HTERT RPE-1 (cell line): ENCODE data around the gene TRIP11.

Source experiments
- in situ Hi-C: fragments of 300-500 bp; cut with MboI; formaldehyde crosslinking; loops from 4 replicates; pipeline ENCODE4 v1.14.3; 2020; ENCODE audit warnings: low sequenced_read_pairs

TRIP11 gene

DNA sequence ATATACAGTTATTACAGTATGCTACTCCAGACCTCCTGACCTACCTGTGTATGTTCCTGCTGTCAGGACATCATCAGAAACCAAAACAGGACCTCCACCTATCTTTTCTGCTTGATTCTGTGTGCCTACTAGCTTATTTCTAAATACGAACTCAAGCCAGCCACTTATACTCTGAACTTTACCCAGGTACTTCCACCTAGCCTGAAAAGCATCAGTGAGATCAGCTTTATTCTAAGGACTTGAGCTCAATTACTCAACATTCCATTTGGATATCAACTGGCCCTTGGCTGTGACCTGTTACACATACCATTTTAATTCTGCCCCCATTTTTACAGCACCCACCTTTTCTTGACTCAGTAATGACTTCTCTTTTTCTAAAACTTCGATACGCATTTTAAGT is 29.2 kb downstream of the TRIP11 start:
- in situ Hi-C loops = no loop called here

DNA sequence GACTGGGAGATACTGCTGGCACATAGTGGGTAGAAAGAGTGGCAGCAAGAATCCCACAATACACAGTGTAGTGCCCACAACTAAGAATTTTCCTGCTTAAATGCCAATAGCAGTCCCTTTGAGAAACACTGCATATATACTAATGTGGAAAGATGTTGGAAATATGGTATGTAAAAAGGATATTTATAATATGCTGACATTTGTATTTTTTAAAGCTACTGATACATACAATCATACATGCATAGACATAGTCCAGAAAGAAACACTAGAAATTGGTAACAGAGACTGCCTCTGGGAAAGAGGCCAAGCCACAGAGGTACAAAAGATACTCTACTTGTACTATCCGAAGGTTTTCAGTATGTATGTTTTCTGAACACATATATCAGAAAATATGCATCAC is 30.3 kb downstream of the TRIP11 start:
- in situ Hi-C loops = no loop called here

DNA sequence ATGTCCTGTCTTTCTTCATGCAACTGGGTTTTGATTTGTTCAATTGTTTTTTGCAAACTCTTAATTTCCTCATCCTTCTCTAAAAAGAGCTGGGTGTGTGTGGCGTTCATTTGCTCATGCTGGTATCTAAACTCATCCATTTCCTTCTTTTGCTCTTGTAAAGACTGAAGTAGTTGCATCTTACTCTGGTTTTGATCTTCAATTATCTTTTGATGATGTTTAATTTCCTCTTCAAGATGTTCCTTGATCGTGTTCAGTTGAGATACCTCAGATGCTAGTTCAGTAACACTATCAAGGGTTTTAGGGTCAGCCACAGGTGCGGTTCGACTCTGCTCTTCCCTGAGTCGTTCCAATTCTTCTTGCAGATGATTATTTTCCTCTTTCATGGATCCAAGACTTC is 34.8 kb downstream of the TRIP11 start:
- in situ Hi-C loops = no loop called here

DNA sequence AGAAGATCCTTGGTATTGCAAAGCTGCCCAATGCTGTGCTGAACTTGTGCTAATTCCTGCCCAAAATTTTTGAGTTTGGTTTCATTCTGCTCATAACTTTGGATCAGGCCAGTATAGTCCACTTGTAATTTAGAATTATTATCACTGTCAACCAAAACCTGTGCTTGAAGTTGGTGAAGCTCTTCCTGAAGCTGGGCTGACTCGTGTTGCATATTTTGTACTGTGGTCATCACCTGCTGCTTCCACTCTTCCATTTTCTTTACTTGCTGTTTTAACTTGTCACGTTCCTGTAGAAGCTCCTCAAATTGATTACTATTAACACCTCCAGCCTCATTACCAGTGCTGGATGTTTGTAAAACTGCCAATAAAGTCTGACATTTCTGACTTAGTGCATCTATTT is 35.8 kb downstream of the TRIP11 start:
- in situ Hi-C loops = no loop called here

DNA sequence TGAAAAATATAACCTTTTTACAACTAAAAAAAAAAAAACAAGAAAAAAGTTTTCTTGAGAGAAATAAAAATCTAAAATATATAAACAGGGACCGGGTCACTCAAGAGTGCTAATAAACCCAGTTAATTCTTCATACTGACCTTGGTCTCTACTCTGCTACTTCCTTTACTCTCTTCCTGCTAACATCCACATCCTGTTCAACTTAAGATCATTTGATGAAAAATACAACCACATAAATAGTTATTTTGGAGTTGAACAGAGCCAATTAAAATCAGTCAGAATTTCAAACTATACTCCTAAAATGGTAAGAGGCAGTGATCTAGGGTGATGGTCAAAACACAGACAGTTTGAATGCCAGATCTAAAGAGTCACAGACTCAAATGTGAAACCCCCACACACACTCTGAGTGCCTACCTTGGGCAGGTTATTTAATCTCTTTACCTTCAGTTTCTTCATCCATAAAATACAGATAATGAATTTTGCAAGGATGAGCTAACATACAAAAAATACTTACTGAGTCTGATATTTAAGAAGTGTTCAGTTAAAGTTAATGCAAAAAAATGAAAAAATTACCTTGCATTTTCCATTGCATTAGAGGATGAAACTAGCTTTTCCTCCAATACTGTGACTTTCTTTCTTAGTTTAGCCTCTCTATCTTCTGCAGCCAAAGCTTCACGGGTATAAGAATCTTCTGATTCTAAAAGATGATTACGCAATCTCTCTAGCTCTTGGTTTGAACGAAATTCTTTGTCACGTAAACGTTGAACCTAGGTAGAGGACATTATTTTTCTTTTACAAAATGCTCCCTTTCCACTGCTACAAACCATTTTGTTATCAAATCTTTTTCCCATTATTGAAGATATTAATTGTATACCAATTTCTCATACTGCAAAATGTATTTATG is 40.9 kb downstream of the TRIP11 start:
- in situ Hi-C loops = no loop called here

DNA sequence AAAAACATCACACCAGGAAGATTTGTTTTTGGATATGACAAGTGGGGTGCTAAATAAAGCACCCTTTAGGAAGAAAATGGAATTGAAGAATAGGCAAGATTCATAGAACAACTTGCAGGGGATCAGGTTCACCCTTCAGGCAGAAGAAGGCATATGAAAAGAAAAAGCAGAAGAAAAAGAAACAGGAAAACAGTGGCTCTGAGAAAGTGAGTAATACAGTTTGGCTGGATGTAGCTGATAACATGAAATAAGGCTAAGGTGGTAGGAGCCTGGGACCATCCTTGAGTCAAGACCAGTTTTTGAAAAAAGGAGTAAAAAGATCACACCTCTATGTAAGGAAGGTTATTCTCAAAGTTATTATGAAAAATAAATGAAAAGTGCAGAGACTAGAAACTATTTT is 42.4 kb downstream of the TRIP11 start:
- in situ Hi-C loops = no loop called here

DNA sequence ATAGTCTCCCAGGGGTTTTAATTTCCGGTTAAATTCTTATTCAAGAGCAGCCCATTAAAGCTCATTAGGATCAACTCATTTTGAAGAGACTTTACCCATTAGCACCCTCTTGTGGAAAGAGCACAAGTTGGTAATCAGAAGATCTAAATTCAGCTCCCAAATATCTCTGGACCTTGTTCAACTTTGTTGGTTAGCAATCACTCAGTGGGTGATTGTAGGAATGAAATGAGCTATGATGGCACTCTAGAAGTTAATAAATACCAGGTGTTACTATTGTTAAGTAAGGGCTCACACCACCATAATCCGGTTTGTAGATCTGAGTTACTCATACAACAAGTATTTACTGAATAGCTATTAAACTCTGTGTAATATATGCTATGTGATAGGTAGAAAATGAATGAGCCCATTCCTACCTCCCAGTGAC is 42.9 kb downstream of the TRIP11 start:
- in situ Hi-C loops = no loop called here

DNA sequence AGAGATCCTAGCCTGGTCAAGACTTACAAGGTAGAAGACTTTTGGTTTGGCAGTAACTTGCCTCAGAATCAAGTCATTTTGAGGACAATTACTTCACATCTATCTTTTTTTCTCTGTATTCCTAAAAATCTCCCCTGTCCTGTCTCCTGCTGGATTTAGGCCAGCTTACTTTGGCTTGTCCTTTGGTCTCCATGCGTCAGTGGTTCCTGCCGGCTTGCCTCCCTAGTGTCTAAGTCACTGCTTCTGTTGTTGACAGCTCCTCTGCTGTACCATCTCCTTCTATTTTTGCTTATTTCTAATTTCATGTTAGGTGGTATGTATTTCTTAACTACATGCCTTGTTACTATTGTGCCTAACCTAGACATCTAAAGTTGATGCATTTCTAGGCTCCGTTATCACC is 52.7 kb downstream of the TRIP11 start:
- in situ Hi-C loops = no loop called here

DNA sequence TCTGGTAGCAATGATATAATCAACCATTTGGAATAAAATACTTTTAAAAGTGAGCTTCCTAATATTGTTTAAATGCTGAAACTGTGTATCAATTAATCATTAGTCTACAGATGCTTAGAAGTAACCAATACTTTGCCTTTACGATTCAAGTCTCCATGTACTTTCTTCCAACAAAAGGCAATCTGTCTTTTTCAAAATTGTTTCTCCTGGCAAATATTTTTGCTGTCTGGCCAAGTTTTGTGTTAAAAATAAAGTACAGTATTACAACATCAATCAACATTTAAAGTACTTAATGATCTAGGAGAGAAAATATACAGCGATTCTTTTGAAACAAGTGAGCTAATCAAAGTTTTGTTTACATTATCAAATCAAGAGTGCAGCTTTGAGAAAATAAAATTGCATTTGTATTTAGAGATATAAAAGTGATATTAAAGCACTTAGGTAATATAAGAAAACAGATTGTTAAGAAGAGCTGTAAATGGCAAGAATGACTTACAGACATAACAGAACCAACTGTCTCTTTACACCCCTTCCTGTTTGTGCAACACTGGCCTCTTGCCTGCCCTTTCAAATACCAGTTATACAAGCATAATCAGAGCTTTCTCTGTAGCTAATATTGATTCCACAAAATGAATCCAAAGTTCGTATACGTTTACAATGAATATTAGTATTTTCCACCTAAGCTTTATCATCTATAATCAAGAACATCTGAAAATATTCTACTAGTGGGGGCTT is 54.2 kb downstream of the TRIP11 start:
- in situ Hi-C loops = no loop called here

DNA sequence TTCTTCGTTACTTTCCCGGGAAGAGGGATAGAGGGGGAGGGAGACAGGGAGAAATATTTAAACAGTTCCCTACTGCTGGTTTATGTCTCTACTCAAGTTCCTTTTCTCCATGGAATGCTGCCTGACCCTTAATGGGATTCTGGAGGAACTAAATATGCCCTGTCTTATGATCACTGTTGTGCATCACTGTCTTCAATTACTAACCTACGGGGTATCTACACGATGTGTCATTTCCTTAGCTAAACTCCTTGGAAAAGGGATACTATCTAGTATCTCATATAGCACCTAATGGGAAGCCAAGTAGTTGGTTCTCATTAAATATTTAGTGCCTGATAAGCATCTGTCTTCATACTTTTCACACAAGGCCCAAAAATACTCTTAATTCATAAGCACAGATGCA is 54.9 kb downstream of the TRIP11 start:
- in situ Hi-C loops = no loop called here

DNA sequence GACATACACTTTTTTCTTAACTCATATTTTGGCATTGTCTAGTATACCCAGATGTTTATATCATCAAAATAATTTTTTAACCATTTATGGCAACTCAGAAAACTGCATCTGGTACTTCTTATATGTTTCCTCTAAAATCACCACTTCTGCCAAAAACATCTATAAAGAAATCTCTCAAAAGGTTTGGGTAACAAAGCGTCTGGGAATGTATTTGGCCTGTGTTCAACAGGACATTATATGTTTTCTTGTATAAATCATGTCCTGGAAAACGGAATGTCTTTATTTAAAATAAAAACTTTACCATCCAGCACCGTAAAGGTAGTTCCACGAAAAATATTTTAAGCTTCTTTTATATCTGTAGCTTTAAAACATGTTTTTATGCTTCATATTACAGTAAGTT is 56.3 kb downstream of the TRIP11 start:
- in situ Hi-C loops = no loop called here

DNA sequence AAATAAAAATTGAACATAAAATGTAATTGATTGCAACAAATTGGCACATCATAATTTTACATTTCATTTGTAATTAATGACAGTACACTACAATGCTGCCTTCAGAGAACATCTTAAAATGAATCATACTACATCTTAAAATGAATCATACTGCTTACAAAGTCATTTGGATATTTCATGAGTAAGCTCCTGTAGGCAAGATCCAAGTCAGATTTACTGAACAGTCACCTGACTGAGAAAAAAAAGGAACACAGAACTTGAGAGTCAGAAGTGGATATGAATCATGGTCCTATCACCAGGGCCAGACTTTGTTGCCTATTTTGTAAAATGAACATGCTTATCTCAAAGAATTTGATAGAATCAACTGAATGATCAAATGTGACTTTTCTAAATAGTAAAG is 59.7 kb downstream of the TRIP11 start:
- in situ Hi-C loops = no loop called here

DNA sequence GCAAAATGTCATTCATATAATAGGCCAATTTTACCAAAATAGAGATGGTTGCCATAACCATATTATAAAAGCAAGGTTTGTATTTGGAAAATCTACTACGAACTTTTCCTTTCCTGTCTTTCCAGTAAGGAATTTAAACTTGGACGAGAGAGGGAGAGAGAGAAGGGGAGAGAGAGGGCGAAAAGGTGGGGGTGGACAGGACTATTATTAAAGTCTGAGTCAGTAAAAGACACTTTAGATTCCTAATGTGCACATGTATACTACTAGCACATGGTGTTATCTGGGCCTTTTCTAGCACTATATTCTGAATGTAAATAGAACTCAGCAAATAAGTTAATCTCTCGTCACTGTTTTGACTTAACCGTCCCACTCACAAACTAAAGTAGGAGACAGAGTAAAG is 62.0 kb downstream of the TRIP11 start:
- in situ Hi-C loops = no loop called here

DNA sequence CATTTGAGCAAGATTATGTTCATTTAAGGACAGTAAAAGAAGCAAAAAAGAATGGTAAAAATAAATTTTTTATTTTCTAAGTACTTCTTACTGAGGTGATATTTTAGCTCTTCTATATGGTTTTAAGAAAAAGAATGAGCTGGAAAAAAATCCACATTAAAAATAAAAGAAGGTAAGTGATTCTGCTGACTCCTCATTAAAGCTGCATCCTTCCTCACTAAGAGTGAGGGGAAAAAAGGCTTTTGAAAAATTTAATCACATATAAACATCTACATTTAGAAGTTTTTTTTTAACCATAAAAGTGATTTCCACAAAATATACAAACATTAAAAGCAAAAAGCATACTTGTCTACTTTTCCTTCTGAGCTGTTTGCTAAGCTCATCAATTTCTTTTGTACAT is 64.1 kb downstream of the TRIP11 start:
- in situ Hi-C loops = no loop called here

DNA sequence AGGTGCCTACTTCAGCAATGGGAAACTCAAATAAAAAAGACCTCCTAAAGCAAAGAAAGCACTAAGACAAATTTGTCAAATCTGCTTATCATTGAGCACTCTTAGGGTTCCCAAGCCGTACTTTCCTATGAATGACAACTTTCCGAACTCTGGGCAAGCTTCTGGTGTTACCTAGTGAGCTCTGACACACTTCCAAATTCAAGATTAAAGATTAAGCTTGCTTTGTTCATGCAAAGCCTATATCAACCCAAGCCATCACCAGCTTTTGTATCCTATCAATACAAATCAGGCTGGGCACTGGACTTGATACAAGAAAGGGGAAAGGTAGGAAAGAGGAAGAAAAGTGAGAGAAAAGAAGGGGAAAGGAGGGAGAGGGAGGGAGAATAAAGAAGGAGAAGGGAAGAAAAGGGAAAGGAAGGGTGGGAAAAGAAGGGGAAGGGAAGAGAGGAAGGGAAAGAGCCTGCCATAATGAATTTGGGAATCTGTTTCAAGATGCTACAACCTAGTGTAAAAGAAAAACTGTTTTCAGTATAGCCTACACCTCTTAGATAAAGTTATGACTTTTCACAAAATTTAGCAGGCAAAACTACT is 68.6 kb downstream of the TRIP11 start:
- in situ Hi-C loops = no loop called here

DNA sequence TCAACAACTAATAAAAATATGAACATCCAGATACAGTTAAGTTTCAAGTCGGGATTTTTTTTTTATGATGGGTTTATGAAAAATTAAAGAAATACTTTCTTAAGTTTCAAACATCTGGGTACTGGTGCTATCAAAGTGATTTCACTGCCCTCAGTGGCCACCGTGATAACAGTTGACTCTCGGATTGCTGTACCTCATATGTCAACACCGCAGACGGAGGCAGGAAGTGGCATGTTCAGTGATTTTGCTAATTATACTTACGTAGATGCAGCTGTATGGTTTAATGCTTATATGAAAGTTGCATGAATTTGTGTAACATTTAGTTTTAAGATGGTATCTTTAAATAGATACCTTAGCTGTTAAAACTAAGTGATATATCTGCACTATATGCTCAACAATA is 71.6 kb downstream of the TRIP11 start:
- in situ Hi-C loops = no loop called here

DNA sequence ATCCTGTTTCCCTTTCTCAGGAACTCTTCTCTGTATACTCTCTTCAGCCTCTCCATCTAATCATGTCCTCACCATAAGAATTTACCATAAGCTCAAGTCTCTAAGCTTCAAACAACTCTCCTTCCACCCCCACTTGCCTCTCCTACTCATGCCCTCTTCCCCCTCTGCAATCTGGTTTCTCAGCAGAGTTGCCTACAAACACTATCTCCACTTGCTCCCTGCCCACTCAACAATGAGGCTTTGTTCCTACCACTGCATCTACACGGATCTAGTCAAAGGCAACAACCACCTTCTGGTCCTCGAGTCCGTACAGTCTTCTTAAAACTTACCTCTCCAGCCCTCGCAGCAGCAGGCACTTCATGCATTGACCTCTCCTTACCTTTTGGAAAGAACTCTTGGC is 75.1 kb downstream of the TRIP11 start:
- in situ Hi-C loops = no loop called here

DNA sequence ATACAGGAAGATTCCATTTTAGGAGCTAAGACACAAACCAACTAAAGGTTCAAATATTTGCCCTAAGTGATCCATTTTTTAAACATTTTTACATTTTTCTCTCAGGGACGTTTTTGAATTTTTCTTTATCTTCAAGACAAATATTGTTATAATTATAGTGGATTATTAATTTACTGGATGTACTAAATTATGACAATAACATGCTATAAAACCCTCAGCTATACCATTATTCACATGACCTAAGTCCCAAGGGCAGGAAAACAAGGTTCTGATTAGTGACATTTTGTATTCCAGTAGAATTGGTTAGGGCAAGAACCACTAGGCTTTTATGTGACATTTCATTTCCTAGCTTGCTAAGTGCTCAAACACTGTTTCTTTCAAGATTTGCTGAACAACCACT is 75.8 kb downstream of the TRIP11 start:
- in situ Hi-C loops = no loop called here

DNA sequence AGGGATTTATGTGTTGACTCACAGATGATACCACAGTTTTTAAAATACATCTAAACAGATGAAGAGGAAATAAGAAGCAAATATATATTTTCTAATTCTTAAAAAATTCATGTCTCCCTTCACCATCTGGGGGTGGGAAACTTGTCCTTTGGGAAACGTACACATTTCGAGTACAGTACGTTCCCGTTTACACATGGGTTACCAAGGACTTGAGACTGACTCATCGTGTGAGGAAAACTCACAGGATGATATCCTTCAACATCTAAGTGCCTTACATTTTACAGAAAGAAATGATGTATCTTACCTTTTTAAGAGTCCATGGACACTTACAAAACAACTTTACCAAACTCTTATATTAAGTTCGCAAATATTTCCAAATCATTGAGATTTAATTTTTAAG is 76.4 kb downstream of the TRIP11 start:
- in situ Hi-C loops = no loop called here

DNA sequence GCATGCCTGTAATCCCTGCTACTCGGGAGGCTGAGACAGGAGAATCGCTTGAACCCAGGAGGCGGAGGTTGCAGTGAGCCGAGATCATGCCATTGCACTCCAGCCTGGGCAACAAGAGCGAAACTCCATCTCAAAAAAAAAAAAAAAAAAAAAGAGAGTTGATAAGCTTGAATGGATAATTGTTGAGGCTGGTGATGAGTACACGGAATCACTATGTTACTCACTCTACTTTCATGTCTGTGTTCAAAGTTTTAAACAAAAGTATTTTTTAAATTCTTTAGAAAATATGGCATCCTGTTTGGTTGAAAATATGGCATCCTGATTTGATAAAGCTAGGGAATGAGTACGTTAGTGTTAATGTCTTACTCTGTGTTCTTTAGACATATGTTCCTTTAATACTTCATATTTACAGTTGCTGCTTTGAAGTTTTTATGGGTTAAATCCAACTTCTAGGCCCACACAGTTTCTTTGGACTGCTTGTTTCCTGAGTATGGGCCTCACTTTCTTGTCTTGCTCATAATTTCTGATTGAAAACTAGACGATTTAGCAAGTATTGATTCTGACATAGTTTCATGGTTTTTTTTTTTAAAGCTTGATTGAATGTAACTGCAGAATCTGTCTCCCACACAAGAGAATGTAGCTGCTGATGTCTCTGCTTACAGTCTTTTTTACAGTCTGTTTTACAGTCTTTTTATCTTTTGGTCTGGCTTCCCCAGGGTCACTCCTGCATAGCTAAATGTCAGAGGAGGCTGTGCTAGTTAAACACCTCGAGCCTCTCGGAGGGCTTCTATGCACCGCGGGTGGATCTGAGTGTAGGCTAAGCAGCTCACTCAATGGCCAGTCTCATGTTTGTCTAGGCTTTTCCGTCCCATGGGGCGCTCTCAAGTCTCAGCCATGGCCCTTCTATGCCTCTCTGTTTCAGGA is 78.3 kb downstream of the TRIP11 start:
- in situ Hi-C loops = no loop called here

DNA sequence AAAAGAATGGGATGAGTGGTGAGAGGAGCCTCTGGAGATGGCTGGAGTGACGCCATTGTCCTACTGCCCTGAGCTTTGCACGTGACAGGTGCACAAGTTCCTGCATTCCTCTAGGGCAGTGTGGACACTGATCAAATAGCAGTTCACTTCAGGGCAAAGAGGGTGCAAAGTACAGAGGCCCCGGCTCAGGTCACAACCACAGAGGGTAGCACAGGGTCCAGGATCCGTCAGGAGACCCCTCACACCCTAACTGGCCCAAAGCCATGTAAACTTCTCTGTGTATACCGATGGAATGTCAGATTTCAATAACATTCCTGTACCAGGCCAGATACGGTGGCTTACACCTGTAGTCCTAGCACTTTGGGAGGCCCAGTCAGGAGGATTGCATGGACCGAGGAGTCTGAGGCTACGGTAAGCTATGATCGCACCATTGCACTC is 82.0 kb downstream of the TRIP11 start:
- in situ Hi-C loops = no loop called here
